AG04449 (cell line): Measurements from ENCODE around the gene ANXA8L1.
"Not testable (repeated sequence)": the region's sequence is repeated elsewhere in the genome, so short reads cannot be mapped to it uniquely, and the experiment has no call there.

ENCODE experiments used
- CTCF ChIA-PET: fragments of 350-600 bp; formaldehyde crosslinking; extraction: SDS; loops from one replicate; lab custom pipeline; 2021; ENCODE audit warnings: antibody characterized with exemption; lab: Yijun Ruan, JAX
- POLR2A ChIA-PET: fragments of 400-600, 350-600 bp; formaldehyde crosslinking; extraction: SDS; loops from one replicate; lab custom pipeline; 2020; ENCODE audit warnings: antibody characterized with exemption, inconsistent platforms; lab: Yijun Ruan, JAX
- DNase-seq: peaks from one replicate; pipeline ENCODE4 v3.0.0-alpha.2; 2010; ENCODE audit warnings: low read depth, low spot score
- H3K4me3 ChIP-seq: 2 replicates; pipeline ENCODE4 v1.5.1; 2011; ENCODE audit warnings: low read depth, mild to moderate bottlenecking, control low read depth, low read length

ANXA8L1 gene

DNA sequence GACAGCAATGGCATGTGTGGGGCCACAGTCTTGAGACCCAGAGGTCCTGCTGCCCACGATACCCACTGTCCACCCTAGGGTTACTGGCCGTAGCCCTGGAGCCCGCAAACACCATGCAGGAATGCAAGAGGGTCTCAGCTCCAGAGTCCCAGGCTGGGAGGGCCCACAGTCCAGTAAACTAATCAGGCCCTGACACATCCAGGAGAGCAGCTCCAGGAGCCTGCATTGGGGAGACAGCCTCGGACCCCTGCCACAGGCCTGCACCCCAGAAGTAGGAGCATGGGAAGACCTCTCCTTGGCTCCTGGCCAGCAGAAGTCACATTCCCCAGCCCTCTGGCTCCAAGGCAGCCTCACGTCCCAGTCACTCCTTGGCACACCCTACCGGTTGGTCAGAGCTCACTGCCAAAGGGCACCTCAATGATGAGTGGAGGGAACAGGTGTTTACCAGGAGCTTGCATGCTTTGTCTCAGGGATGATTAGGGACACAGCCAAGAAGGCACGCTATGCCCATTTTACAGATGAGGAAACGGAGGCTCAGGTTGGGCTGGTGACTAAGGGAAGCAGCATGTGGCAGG, 7.8 kb upstream of the ANXA8L1 start:
- CTCF ChIA-PET, POLR2A ChIA-PET, H3K4me3 ChIP-seq, DNase-seq: not testable (repeated sequence)

DNA sequence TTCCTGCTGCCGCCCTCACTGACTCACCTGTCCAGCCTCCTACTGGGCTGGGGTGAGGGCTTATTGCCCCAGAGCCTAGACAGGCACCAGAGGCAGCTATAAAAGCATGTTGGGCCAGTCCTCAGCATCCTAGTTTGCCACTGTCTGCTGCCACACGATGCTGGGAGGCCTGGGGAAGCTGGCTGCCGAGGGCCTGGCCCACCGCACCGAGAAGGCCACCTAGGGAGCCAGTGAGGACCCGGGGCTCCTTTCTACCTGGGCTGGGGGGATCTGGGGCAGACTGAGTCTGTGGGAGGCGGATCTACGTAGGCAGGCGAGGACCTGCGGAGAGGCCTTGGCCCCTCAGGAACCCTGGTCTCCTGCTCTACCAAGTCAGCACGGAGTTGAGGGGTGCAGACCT, 6.6 kb upstream of the ANXA8L1 start:
- POLR2A ChIA-PET, DNase-seq, H3K4me3 ChIP-seq, CTCF ChIA-PET: not testable (repeated sequence)

DNA sequence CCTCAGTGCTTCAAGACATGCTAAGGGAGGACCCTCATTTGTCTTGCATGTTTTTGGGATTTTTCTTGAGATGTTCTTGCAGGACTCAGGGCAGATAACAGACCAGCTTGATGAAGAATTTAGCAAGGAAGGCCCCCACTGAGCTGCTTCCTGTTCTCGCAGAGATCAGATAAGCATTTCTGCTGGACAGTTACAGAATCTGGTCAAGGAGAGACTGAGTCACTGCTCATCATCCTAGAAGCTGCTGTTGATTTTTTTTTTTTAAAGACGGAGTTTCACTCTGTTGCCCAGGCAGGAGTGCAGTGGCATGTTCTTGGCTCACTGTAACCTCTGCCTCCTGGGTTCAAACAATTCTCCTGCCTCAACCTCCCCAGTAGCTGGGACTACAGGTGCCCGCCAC, 1.2 kb upstream of the ANXA8L1 start:
- CTCF ChIA-PET, H3K4me3 ChIP-seq, POLR2A ChIA-PET, DNase-seq: not testable (repeated sequence)

DNA sequence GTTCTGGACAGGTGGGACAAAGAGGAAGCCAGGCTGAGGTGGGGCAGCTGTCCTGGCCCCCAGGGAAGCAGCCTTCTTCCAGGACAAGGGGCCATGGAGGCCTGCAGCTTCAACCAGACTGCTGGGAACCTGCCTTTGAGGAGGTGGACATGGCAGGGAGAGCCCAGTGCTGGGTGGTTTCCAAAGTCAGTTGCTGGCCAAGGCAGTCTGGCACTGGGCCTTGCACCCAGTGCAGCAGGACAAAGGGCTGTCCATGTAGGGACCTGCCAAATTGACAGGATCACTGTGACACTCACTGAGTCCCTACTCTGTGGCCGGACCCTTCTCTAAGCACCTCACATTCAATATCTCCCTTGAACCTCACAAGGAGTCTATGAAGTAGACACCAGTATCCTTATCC, 1.4 kb downstream of the ANXA8L1 start:
- POLR2A ChIA-PET, DNase-seq, CTCF ChIA-PET, H3K4me3 ChIP-seq: not testable (repeated sequence)

- DNase-seq, POLR2A ChIA-PET, CTCF ChIA-PET, H3K4me3 ChIP-seq: not testable (repeated sequence)
These were observed 2.1 kb downstream of the ANXA8L1 start for GRCh38 chr10:46377651-46378050.

DNA sequence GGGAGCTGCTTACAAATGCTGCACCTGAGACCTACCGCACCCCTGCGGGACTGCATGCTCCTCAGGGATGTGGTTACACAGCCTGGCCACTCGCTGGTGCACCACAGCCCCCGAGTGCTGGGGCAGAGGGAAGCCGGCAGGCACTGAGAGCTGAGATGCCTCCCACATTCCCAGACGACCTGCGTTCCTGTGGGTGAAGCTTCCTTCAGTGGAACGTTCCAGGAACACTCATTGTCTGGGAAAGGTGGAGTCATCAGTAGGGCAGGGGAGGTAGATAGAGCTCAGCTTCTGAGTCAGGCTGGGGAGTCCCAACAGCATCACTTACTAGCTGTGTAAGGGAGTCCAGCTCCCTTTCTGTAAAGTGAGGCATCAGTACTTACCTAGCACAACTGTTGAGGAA, 2.5 kb downstream of the ANXA8L1 start:
- H3K4me3 ChIP-seq, DNase-seq, POLR2A ChIA-PET, CTCF ChIA-PET: not testable (repeated sequence)

DNA sequence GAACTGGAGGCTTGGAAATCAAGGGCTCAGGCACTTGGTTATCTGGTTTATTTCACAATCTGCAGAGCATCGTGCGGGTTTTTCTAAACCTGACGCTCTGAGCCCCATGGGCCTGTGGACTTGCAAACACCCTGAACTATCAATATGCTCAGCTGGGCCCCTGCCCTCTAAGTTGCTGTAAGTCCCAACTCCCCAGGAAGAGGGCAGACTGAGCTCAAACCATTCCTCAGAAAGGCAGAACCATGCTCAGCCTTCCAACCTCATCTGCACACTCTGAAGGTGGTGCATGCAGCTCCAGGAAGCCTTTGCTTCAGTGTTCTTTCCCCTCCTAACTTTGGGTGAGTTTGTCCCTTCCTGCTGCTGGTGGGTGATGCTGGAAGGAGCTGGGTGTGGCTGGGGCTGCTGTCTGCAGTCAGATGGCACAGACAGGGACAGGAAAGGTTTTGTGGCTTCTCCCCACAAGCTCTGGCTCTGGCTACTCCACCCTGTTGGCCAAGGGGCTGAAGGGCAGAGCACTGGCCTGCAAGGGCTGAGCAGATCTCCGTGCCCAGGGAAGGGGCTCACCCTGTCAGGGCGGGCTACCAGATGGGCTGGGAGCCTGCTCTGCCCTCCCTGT, 3.8 kb downstream of the ANXA8L1 start:
- POLR2A ChIA-PET, H3K4me3 ChIP-seq, CTCF ChIA-PET, DNase-seq: not testable (repeated sequence)

DNA sequence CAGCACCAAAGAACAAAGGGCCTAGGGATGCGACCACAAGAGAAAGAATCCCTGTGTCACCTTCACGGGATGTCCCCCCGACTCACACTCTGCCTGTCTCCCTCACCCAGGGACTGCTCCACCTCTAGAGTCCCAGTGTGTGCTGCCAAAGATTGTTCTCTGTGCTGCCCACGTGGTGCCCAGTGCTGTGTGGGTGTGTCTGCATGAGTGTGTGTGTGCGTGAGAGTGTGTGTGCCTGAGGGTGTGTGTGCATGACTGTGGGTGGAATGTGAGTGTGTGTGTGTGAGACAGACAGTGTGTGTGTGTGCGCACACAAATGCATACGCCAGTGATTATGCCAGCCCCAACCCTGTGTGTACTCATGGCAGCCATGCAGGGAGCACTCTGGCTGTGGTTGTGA, 10.3 kb downstream of the ANXA8L1 start:
- POLR2A ChIA-PET, CTCF ChIA-PET, H3K4me3 ChIP-seq: not testable (repeated sequence)

GRCh38 chr10:46386694-46387093, 11.1 kb downstream of the ANXA8L1 start:
- DNase-seq, CTCF ChIA-PET, POLR2A ChIA-PET, H3K4me3 ChIP-seq: not testable (repeated sequence)

More for the DNA sequence above, 10.3 kb downstream of the ANXA8L1 start:
- not testable (repeated sequence) for DNase-seq

DNA sequence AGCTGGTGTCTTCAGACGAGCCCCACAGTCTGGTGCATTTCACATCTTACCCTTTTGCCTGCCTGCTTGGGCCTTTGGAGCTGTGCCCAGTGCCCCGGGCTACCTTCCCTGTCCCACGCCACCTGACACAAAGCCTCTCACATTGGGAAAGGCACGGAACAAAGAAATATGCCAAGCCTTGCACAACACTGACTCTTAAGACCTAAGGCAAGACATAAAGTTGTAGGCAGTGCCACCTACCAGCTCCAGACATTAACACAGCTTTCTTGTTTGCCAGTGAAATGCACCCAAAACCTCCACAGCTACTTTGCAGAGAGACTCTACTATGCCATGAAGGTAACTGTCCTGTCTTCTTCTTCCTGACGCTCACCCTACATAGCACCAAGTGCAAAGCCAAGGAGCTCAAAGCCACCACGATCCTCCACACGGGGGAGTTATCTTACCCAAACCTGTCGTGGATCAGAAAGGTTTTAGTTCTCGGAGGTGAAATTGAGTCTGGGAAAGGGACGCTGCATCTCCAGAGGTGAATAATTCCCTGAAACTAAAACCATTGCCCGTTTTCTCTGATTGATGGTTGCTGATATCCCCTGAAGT, 11.8 kb downstream of the ANXA8L1 start:
- CTCF ChIA-PET, H3K4me3 ChIP-seq, DNase-seq, POLR2A ChIA-PET: not testable (repeated sequence)

GRCh38 chr10:46391422-46391821, 15.8 kb downstream of the ANXA8L1 start:
- DNase-seq, CTCF ChIA-PET, H3K4me3 ChIP-seq, POLR2A ChIA-PET: not testable (repeated sequence)

GRCh38 chr10:46396441-46397279, 21.1 kb downstream of the ANXA8L1 start:
- DNase-seq, H3K4me3 ChIP-seq, POLR2A ChIA-PET, CTCF ChIA-PET: not testable (repeated sequence)

DNA sequence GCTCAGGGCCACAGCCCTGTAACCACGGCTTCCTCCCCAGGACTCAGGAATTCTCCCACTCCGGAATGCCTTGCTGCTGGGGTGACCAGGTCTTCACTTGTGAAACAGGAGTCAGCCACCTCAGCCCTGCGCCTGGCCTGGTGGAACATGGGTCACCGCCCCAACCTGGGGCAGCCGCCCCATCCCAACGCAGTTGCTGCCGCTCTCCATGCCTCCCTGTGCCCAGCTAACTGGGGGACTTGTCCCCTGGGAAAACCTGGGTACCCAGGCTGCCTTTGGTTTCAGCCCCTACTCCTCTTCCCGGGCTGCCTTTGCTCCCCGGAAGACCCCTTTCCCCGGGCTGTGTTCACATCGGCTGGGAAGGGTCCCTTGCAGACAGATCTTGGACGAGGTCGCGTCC, 22.2 kb downstream of the ANXA8L1 start:
- DNase-seq, CTCF ChIA-PET, H3K4me3 ChIP-seq, POLR2A ChIA-PET: not testable (repeated sequence)

GRCh38 chr10:46398212-46398886, 22.8 kb downstream of the ANXA8L1 start:
- POLR2A ChIA-PET: not testable (repeated sequence)

GRCh38 chr10:46409556-46409955, 34.0 kb downstream of the ANXA8L1 start:
- POLR2A ChIA-PET, CTCF ChIA-PET, DNase-seq, H3K4me3 ChIP-seq: not testable (repeated sequence)

More at GRCh38 chr10:46398212-46398886, 22.8 kb downstream of the ANXA8L1 start:
- peak overlapping the region; percentile 44 for H3K4me3 ChIP-seq
- CTCF ChIA-PET, DNase-seq: not testable (repeated sequence)

GRCh38 chr10:46411123-46411522, 35.5 kb downstream of the ANXA8L1 start:
- H3K4me3 ChIP-seq, POLR2A ChIA-PET, DNase-seq, CTCF ChIA-PET: not testable (repeated sequence)
